GM19463 (cell line): ENCODE results near the gene CSHL1.
A peak's percentile ranks its signal among the peaks of the same experiment; 100 is the strongest.
"Not testable (repeated sequence)": the region's sequence is repeated elsewhere in the genome, so short reads cannot be mapped to it uniquely, and the experiment has no call there.

Experiments used
- ATAC-seq: cut with Tn5 transposase; IDR thresholded peaks from one replicate; pipeline ENCODE4 v1.9.1; 2021; ENCODE audit warnings: mild to moderate bottlenecking, moderate library complexity; ENCODE audit not compliant: unreplicated experiment

CSHL1 gene

DNA sequence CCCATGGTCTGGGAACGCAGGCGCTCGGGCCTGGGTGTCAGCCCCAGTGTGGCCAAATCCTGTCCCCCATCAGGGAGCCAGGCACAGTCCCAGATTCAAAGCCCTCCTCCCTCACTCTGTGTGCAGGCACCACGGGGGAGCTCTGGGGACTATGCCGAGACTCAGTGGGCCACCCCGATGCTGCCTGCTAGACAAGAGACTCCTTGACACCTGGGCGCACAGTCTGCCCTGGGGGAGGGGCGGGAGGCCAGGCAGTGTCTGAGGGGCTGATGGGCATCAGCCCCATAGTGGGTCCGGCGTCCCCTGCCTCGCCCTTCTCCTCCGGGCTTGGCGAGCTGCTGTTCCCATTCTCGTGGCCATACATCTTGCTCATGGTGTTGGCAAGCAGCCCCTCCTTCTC lies 29.5 kb upstream of the CSHL1 start:
- no peak for ATAC-seq

DNA sequence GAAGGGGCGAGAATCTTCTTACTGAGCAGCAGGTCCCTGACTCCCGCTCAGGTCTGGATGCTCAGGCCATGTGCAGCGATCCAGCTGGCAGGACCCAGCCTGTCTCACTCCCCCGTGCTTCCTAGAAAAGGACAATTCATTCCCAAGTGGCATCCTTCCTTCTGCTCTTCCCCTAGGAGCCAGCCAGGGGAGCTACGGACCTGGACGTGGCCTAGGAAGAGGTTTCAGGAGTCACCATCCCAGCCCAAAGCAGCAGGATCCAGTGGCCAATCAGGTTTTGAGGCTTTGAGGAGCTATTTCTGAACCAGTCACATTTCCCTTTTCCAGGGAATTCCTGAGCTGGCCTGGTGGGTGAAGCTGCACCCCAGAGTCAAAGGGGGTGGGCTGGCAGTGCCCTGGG lies 28.8 kb upstream of the CSHL1 start:
- no peak for ATAC-seq

DNA sequence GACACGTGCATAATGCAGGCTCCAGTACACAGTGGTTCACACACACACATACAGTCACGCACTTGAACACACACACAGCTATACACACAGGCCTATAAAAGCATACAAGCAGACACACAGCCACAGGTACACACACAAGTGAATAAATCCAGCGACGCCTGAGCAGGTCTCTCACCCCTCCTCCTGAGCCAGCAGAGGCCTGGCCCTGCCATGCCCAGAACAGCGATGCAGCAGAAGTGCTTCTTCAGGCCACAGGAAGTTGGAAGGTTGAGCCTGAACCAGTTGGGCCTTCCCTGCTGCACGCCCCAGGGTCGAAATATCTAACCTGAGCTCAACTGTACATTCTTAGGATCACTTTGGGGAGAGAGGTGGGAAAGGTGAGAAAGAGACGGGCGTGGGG lies 28.3 kb upstream of the CSHL1 start:
- ATAC-seq, result no peak

DNA sequence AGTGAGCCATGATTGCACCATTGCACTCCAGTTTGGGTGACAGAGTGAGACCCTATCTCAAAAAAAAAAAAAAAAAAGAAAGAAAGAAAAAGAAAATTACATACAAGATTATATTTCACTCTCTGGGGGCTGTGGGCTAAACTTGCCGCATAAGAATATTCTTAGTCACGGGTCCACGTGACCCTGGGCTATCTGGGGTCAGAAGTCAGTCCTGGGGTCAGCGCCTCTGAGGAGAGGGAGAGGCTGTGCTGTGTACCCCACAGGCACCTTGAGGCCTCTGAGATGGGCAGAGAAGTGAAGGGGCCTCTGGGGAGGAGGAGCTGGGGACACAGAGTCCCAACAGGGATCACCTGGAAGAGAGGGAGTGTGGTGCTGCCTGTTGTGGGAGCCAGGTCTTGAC lies 26.9 kb upstream of the CSHL1 start:
- no peak for ATAC-seq

DNA sequence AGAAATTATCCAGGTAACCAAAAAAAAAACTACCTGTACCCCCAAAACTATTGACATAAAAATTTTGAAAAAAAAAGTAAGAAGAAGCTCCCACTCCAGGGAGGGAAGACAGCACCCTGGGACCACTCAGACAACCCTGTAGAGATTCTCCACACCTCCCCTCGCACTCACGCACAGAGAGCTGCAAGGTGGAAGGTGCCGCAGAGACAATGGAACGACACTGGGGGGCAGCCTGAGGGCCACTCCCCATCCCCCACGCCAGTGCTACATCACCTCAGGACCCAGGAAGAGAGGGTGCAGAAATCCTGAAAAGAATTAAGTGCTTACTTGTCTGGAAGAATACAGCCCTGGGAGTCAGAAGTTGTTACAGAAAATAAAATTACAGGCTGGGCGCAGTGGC lies 26.3 kb upstream of the CSHL1 start:
- ATAC-seq, result no peak

DNA sequence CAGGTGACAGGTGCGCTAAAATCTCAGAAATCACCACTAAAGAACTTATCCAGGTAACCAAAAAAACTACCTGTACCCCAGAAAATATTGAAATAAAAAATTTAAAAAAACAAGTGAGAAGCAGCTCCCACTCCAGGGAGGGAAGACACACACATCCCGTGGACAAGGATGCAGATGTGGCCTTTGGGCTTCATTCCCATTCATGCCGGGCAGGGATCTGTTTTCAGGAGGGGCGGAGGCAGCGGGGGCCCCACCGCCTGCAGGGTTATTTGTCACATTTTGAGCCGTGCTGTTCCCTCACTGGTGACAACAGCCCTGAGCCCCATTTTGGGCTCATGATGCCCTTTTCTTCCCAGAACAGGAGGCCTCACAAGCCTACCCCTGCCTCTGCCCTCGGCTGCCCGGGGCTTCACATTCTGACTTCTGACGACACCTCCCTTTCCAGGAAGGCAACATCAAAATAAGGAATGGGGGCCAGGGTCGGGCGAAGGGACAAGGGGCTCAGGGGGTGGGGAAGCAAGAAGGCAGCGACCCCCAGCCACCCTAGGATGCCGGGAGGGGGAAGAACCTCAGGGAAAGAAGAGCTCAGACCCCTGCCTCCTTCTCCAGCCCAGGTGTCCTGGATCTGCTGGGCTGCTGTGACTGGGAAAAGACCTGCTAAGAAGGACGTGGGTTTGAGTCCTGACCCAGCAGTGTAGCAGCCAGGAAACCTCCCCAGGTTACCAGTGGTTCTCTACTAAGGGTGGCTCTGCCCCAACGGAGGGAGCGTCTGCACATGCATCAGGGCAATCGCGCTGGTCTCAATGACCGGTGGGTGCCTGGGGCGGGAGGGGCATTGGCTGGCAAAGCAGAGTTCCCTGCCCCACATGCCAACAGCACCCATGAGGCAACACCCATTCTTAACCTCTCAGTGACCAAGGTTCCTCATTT lies 23.4 kb upstream of the CSHL1 start:
- ATAC-seq, result no peak

DNA sequence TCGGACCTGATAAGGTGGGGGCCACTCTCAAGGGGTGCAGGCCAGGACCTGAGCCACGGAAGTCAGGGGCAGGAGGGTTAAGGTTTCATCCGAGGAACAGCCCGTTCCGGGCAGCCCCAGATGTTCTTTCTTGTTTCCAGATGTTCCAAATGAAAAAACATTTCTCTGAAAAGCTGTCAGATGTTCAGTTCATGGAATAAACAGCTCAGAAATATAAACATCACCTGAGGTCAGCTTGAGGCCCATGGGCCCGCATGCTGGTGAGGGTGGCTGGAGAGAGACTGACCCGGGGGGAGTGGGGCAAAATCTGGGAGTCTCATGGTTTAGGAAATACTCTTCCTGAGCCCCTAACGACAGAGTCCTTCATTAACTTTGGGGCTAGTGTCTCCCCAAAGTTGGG lies 22.5 kb upstream of the CSHL1 start:
- no peak for ATAC-seq

DNA sequence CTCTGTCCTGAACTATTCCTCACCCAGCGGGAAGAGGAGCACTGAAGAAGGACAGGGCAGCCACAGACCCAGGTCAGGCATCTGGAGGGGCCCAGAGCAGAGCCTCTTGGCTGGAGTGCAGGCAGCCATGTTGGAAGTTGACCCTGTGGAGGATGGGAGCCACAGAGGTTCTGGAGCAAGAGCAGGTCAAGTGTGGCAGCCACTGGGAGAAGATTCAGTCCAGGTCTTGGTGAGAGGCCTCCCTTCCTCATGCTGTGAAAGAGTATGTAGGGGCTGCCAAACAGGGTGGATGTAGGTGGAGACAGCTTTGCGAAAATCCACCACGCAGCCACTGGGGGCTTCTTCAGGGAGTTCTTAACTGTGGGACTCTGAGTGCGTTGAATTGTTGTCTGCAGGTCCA lies 21.7 kb upstream of the CSHL1 start:
- peak; percentile 1 for ATAC-seq

DNA sequence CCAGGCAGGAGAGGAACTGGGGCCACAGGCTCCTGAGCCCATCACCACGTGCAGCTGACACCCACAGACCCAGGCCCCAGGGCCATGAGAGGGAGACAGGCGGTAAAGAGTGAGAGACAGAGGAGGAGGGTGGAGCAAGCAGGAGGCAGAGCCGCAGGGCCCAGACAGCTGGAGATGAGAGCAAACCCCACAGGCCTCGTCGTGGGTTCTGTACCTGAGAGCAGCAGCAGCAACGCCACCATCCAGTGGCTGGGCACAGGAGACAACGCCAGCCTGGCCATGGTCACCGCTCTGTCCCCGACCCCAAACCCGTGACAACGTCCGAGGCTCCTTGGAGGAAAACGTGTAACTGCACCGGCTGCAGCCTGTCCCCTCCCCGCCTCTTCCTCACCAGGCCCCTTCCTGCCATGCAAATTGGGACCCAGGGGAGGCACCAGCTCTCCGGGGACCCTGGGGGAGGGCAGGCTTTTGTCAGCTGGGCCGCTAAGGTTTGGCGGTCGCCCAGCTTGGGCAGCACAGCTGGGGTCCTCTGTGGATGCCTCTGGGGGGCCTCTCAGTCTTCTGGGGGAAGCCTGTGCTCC lies 21.0 kb upstream of the CSHL1 start, which contains the start of gene CD79B:
CD79B (minus strand) TSS at position 351 of the 581 bp plus-strand sequence; CDS start at position 281, 70 bp downstream.
- peak; percentile 84 for ATAC-seq

DNA sequence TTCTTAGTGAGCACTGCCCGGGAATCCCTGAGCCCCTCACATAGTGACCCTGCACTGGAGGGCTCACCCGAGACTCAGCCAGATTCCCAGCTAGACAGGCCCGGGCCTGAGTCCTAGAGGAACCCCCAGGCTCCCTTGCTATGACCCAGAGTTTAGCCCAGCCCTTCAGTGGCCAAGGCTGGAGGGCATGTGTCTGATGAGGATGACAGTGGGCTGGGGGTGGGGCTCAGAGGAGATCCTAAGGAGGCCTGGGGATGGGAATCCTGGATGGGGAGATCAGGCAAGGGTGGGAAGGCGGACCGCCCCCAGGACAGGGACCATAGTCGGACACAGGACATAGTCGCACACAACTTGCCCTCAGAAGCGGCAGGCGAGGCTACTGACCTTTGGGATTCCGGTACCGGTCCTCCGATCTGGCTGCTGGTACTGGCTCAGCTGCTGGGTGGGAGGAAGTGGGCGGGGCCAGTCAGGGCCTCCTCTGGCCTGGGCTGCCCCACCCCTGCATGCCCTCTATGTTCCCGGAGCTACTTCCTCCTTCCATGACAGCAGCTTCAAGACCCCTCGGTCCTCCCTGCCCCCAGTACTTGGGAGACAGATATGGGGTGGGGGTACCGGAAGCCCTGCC lies 20.0 kb upstream of the CSHL1 start:
- peak; percentile 38 for ATAC-seq

DNA sequence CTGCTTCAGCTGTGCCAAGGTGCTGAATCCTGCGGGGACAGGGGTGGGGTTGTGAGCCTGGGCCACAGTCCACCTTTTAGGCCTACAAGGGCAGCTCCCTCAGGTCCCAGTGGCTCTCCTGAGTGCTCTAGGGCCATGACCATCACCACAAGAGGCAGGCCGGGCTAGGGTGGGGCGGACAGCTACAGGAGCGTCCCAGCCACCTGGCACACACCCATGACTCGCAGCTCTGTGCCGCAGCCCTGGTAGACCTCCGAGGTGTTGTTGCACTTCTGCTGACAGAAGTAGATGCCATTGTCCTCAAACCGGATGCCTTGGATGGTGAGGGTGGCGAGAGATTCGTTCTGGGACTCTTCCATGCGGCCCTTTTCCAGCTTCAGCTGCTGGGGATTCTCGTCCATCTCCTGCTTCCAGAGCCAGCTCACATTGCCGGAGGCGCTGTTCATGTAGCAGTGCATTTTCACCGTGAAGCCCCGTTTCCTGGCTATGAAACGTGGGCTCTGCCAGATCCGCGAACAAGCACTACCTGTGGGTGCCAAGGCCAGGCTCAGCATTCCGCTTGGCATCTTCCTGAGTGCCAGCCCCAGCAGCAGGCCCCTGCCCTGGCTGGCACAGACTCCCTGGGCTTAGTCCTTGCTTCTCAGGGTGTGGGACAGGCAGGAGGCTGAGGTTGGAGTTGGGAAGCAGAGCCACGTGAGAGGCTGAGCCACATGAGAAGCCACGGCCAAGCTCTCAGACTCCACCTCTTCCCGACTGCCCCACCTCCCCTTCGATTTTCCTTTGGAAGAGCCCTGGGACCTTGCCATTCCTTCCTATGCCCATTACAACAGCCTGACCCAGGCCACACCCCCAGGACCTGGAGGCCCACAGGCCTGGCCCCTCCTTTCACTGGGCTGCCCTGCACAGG lies 19.1 kb upstream of the CSHL1 start:
- no peak for ATAC-seq

DNA sequence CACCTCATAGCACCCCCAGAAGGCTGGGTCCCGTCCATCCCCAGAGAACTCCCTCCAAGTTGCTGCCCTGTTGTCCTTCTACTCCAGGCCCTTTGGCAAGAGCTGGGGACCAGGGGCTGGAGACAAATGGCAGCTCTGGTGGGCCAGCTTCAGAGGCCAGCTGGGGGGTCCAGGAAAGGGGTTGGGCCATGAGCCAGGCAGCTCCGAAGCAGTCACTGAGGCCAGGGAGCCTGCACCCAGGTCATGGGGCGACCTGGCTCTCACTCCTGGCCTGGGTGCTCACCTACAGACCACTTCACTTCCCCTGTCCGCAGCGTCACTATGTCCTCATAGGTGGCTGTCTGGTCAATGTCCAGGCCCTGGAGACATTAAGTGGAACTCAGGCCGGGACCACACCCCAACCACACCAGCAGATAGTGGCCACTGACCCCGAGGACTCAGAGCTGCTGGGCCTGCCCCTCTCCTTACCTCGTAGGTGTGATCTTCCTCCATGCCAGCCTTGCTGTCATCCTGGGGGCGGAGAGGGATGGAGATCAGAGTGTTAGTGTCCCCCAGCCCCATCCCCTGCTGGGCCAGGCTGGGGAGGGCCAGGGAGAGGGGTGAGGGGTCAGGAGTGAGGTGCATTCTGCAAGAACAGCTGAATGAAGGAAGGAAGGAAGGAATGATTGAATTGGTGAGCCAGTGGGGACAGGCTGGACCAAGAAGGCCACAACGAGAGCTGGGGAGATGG lies 18.1 kb upstream of the CSHL1 start:
- ATAC-seq, result no peak

DNA sequence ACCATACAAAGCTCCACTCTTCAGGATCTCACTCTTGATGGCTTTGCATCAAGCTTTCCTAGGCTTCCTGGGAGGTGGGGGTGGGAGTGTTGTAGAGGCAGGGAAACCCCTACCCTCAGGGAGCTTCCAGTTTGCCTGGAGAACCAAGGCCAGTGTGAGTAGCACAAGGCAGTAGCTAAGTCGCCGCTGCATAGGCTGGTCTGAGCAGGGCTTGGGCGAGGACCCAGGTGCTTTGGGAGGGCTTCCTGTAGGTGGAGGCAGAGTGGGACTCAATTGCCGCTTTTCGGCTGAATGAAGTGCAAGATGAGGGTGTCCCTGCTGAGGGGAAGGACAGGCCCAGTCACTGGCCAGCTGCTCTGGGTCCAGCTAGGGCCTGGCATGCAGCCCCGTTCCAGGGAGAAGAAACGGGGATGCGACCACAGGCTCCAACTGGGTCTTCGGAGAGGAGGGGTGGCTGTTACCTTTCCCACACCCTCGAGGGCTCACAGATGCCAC lies 17.2 kb upstream of the CSHL1 start:
- ATAC-seq, result no peak

DNA sequence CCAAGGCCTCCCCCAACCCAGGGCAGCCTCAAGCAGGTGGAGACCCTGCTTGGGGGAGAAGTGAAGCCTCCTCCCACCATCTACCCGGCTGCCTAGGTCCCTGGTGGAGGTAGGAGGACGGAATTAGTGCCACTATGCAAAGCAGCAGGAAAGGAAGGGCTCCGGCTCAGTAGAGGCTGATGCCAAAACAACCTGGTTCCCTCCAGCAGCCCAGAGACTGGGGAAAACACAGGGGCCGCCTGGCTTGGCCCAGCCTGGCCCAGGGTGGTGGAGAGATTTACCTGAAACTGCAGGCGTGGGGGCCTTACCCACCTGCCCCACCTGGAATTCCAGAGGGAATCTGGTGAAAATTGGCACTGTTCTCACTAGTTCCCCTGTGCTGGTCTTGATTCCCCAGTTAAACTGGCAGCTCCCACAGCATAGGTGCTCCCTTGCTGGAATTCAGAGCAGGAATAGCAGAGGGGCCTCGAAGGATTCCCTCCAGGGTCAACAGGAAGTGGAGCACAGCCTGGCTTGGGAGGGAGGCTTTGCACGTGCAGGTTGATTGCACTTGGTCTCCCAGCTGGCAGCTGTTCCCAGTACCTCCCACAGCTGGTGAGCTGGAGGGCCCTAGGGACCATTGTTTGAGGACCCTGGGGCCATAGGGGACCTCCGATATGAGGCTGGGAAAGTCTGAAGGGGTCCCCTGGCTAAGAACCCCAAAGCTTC lies 16.6 kb upstream of the CSHL1 start:
- no peak for ATAC-seq

DNA sequence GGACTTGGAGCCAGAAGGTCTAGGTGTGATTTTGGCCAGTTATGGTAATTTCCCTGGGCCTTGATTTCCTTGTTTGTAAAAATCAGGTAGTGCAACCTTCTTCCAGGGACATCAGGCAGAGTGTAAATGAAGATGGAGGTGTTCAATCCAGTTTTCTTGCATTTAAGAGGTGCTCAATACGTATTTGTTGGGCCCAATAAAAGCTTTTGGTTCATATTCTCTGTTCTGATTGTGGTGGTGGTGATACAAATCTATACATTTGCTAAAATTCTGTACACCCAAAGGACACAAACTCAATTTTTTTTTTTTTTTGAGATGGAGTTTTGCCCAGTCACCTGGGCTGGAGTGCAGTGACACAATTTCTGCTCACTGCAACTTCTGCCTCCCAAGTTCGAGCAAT lies 15.1 kb upstream of the CSHL1 start:
- no peak for ATAC-seq

DNA sequence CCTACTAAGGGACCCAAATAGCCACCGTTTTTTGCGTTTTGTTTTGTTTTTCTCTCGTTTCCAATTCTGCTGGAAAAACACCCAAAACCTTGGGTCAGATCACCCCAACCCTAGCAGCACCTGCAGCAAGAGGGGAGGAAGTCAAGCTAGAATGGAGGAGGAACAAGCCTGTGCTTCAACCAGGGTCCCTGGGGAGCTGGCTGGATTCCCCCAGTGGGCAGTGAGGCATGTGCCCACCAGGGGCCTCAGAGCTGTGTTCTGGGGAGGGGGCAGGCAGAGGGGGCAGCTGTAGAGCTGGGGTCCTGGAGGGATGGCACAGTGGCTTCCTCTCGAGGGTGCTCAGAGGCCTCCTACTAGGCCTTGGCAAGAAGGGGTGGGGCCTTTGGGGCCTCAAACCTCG lies 14.6 kb upstream of the CSHL1 start:
- ATAC-seq, result no peak

DNA sequence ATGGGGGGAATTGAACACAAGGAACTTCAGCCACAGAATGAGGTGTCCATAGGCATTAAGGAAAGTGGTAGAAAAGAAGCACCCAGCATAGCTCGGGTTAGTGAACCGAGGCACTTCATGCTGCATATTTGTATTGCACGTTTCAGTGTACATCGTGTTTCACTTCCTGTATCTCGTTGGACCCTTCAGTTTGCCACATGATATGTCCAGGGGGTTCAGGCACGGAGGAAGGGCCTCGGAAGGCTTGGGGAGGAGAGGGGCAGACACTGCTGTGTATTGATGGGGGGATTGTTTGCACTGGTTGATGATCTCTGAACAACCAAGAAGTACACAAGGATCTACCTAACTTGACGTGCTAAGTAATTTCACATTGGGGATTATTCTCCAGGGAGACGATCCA lies 11.3 kb upstream of the CSHL1 start:
- peak; percentile 40 for ATAC-seq

DNA sequence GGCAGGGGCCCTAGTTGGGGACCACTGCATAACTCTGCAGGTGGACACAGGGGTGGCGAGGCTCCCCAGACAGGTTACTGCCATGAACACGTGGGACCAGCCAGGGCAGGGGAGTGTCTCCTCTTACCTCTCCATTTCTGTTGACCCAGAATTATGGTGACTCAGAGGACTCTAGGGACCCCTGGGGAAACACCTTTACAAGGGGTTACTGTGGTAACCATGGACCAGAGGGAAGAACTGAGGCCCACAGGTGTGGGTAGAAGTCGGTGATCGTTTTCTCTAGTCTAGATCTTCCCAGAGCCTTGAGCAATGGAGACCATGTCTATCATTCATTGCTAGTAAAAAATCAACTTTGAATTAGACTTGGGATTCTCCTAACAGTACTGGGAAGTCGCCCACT lies 9.7 kb upstream of the CSHL1 start:
- ATAC-seq, result not testable (repeated sequence)

DNA sequence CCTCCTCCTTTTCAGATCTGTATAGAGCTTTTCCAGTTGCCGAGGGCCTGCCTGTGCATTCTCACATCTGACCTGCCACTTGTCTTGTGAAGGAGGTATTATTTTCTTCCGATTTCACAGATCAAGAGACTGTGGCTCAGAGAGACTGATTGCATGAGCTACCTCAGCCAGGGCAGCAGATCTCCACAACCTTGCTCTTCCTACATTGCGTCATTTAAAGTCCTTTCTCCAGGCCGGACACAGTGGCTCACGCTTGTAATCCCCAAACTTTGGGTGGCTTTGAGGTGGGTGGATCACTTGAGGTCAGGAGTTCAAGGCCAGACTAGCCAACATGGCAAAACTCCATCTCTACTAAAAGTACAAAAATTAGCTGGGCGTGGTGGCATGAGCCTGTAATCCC lies 9.0 kb upstream of the CSHL1 start:
- ATAC-seq, result not testable (repeated sequence)
